CD8-positive, alpha-beta memory T cell (primary cell): ENCODE measurements around the gene GTF2H1. TPM values are rescaled to one million over a fixed set of nuclear protein-coding genes. Genes with fewer than 3 reads are reported as not detected.
A peak's percentile ranks its signal among the peaks of the same experiment; 100 is the strongest.

ENCODE experiments used
- CTCF ChIA-PET: fragments of 350-600 bp; sonication (Branson Sonifier 250); formaldehyde crosslinking; loops from one replicate; lab custom pipeline; 2021; ENCODE audit warnings: antibody characterized with exemption; lab: Charles Lee
- POLR2A ChIA-PET: fragments of 350-600 bp; sonication (Branson Sonifier 250); formaldehyde crosslinking; loops from one replicate; lab custom pipeline; 2021; ENCODE audit warnings: antibody characterized with exemption; lab: Charles Lee
- DNase-seq, 5 donors: peaks; one replicate each; pipeline versions ENCODE4 v3.0.0 to v3.0.0-alpha.2; 2020 to 2022; ENCODE audit warnings: mixed read lengths in 1 of 5
- H3K27ac ChIP-seq: one replicate; pipeline ENCODE4 v1.7.0; 2013; ENCODE audit warnings: low read depth, mild to moderate bottlenecking, low read length, moderate library complexity
- H3K27me3 ChIP-seq: 2 replicates; pipeline ENCODE4 v1.7.0; 2013; ENCODE audit warnings: low read length, mild to moderate bottlenecking; ENCODE audit not compliant: insufficient read depth, poor library complexity, severe bottlenecking
- H3K36me3 ChIP-seq: 2 replicates; pipeline ENCODE4 v1.7.0; 2013; ENCODE audit warnings: mild to moderate bottlenecking, low read length, moderate library complexity; ENCODE audit not compliant: insufficient read depth
- H3K4me1 ChIP-seq: 2 replicates; pipeline ENCODE4 v1.7.0; 2013; ENCODE audit warnings: mild to moderate bottlenecking, low read length, moderate library complexity; ENCODE audit not compliant: insufficient read depth
- H3K4me3 ChIP-seq: 2 replicates; pipeline ENCODE4 v1.7.0; 2013; ENCODE audit warnings: mild to moderate bottlenecking, low read length
- H3K9me3 ChIP-seq: 2 replicates; pipeline ENCODE4 v1.7.0; 2013; ENCODE audit warnings: mild to moderate bottlenecking, low read length
- H3K27ac Mint-ChIP-seq, 8 donors: one replicate each; pipeline ENCODE4 v1.8.0; 2020 to 2021; ENCODE audit warnings: mixed read lengths in 8 of 8, mild to moderate bottlenecking in 6 of 8, inconsistent platforms in 3 of 8, moderate library complexity in 3 of 8
- H3K27me3 Mint-ChIP-seq, 2 donors: one replicate each; pipeline ENCODE4 v1.8.0; 2020 to 2021; ENCODE audit warnings: mixed read lengths in 2 of 2, mild to moderate bottlenecking in 1 of 2, moderate library complexity in 1 of 2
- H3K36me3 Mint-ChIP-seq, 3 donors: one replicate each; pipeline ENCODE4 v1.8.0; 2020 to 2021; ENCODE audit warnings: mixed read lengths in 3 of 3, inconsistent platforms in 1 of 3, mild to moderate bottlenecking in 1 of 3
- H3K4me1 Mint-ChIP-seq, 3 donors: one replicate each; pipeline ENCODE4 v1.8.0; 2020 to 2021; ENCODE audit warnings: mixed read lengths in 3 of 3, inconsistent platforms in 1 of 3, mild to moderate bottlenecking in 1 of 3
- H3K4me3 Mint-ChIP-seq, 7 donors: one replicate each; pipeline ENCODE4 v1.8.0; 2020 to 2021; ENCODE audit warnings: mixed read lengths in 7 of 7, mild to moderate bottlenecking in 6 of 7, moderate library complexity in 4 of 7, inconsistent platforms in 2 of 7
- H3K9me3 Mint-ChIP-seq, 5 donors: one replicate each; pipeline ENCODE4 v1.8.0; 2020 to 2022; ENCODE audit warnings: mixed read lengths in 5 of 5, mild to moderate bottlenecking in 3 of 5, moderate library complexity in 2 of 5, inconsistent platforms in 1 of 5
- polyA plus RNA-seq: library from polyadenylated mRNA; unstranded; fragments of 300-500 nt; fragmentation: Illumina TruSeq; gene quantifications from one replicate; pipeline ENCODE4 v1.2.3, GENCODE V29; 2021
- total RNA-seq, 2 experiments: library from RNA; stranded (reverse); gene quantifications; one replicate each; pipeline ENCODE4 v1.2.3, GENCODE V29; 2021

The GTF2H1 gene
- total and polyA plus RNA-seq, 3 experiments from 2014 or later, result 37.4 to 62.0 (median 60.3) TPM

- Histone ChIP-seq H3K27ac (no peak overlapping the region), H3K36me3 (peaks cover 32% of the 10 kb centered on the region), H3K9me3 (no peaks in the 10 kb centered on the region), H3K4me3 (no peak overlapping the region), H3K27me3 (no peaks in the 10 kb centered on the region), H3K4me1 (no peaks in the 10 kb centered on the region)
- ChIA-PET POLR2A (no interaction called here), CTCF (no interaction called here)
- H3K27me3 Mint-ChIP-seq, result no peaks in the 10 kb centered on the region
- H3K4me1 Mint-ChIP-seq, result peaks cover 0 to 17% (median 0%) of the 10 kb centered on the region in 3 donors
- H3K27ac Mint-ChIP-seq, result peak overlapping the region in 4 of 8 donors; percentile 48 to 72 (median 65)
- no peak for DNase-seq
- H3K9me3 Mint-ChIP-seq, result no peaks in the 10 kb centered on the region
- H3K4me3 Mint-ChIP-seq, result no peak overlapping the region
- peaks cover 9 to 48% (median 9%) of the 10 kb centered on the region in 3 donors for H3K36me3 Mint-ChIP-seq
Measured at GRCh38 chr11:18367431-18367830, 45.1 kb downstream of the GTF2H1 start.

GRCh38 chr11:18368221-18368620, 45.9 kb downstream of the GTF2H1 start:
- no peaks in the 10 kb centered on the region for H3K9me3 ChIP-seq
- no peaks in the 10 kb centered on the region for H3K4me1 ChIP-seq
- Mint-ChIP-seq H3K27ac (peak overlapping the region in 6 of 8 donors; percentile 0 to 87 (median 46)), H3K27me3 (no peaks in the 10 kb centered on the region), H3K4me3 (no peak overlapping the region), H3K9me3 (no peaks in the 10 kb centered on the region), H3K36me3 (peaks cover 9 to 46% (median 9%) of the 10 kb centered on the region in 3 donors), H3K4me1 (peaks cover 0 to 17% (median 0%) of the 10 kb centered on the region in 3 donors)
- POLR2A ChIA-PET, result no interaction called here
- CTCF ChIA-PET, result no interaction called here
- H3K27me3 ChIP-seq, result no peaks in the 10 kb centered on the region
- no peak for DNase-seq
- H3K27ac ChIP-seq, result no peak overlapping the region
- no peak overlapping the region for H3K4me3 ChIP-seq
- peaks cover 29% of the 10 kb centered on the region for H3K36me3 ChIP-seq

GRCh38 chr11:18369398-18369797, 47.0 kb downstream of the GTF2H1 start:
- Histone ChIP-seq H3K4me1 (no peaks in the 10 kb centered on the region), H3K27ac (no peak overlapping the region), H3K9me3 (no peaks in the 10 kb centered on the region), H3K4me3 (no peak overlapping the region), H3K27me3 (no peaks in the 10 kb centered on the region), H3K36me3 (peaks cover 21% of the 10 kb centered on the region)
- Mint-ChIP-seq H3K4me3 (no peak overlapping the region), H3K36me3 (peaks cover 4 to 34% (median 6%) of the 10 kb centered on the region in 3 donors), H3K4me1 (peaks cover 0 to 17% (median 0%) of the 10 kb centered on the region in 3 donors), H3K27ac (peak overlapping the region in 7 of 8 donors; percentile 20 to 80 (median 36)), H3K27me3 (no peaks in the 10 kb centered on the region), H3K9me3 (no peaks in the 10 kb centered on the region)
- ChIA-PET POLR2A (interaction anchor here (0.6 kb wide), 1 partner anchor 121 kb away, joined by 4 read pairs; the partner anchor contains the start of gene SAA2), CTCF (interaction anchor here (0.7 kb wide), 1 partner anchor 218 kb away, joined by 3 read pairs; no protein-coding TSS in a partner anchor)
- DNase-seq, result no peak

GRCh38 chr11:18371279-18371678, 48.9 kb downstream of the GTF2H1 start:
- Mint-ChIP-seq H3K27ac (peak overlapping the region in 3 of 8 donors; percentile 4 to 24 (median 17)), H3K4me3 (no peak overlapping the region), H3K27me3 (no peaks in the 10 kb centered on the region), H3K36me3 (peaks cover 0 to 19% (median 1%) of the 10 kb centered on the region in 3 donors), H3K4me1 (peaks cover 0 to 9% (median 0%) of the 10 kb centered on the region in 3 donors), H3K9me3 (no peaks in the 10 kb centered on the region)
- H3K36me3 ChIP-seq, result peaks cover 7% of the 10 kb centered on the region
- H3K27ac ChIP-seq, result no peak overlapping the region
- no peak overlapping the region for H3K4me3 ChIP-seq
- ChIA-PET CTCF (interaction anchor here (0.7 to 0.9 kb wide), 2 partner anchors 9 to 13 kb away, joined by 3 to 4 read pairs; no protein-coding TSS in a partner anchor), POLR2A (interaction anchor here (0.6 kb wide), 1 partner anchor 246 kb away, joined by 3 read pairs; no protein-coding TSS in a partner anchor)
- H3K9me3 ChIP-seq, result no peaks in the 10 kb centered on the region
- no peaks in the 10 kb centered on the region for H3K4me1 ChIP-seq
- no peak for DNase-seq
- no peaks in the 10 kb centered on the region for H3K27me3 ChIP-seq

GRCh38 chr11:18372201-18372600, 49.8 kb downstream of the GTF2H1 start:
- H3K9me3 Mint-ChIP-seq, result no peaks in the 10 kb centered on the region
- no peaks in the 10 kb centered on the region for H3K27me3 Mint-ChIP-seq
- Histone ChIP-seq H3K4me1 (no peaks in the 10 kb centered on the region), H3K36me3 (no peaks in the 10 kb centered on the region), H3K27ac (no peak overlapping the region), H3K9me3 (no peaks in the 10 kb centered on the region), H3K27me3 (no peaks in the 10 kb centered on the region), H3K4me3 (no peak overlapping the region)
- POLR2A ChIA-PET, result interaction anchor here (0.6 kb wide), 1 partner anchor 245 kb away, joined by 3 read pairs; no protein-coding TSS in a partner anchor
- peaks cover 0 to 7% (median 0%) of the 10 kb centered on the region in 3 donors for H3K4me1 Mint-ChIP-seq
- H3K27ac Mint-ChIP-seq, result no peak overlapping the region
- H3K4me3 Mint-ChIP-seq, result no peak overlapping the region
- CTCF ChIA-PET, result no interaction called here
- DNase-seq, result no peak
- H3K36me3 Mint-ChIP-seq, result peaks cover 0 to 11% (median 0%) of the 10 kb centered on the region in 3 donors

- H3K4me1 ChIP-seq, result no peaks in the 10 kb centered on the region
- H3K36me3 ChIP-seq, result no peaks in the 10 kb centered on the region
- H3K4me3 ChIP-seq, result no peak overlapping the region
- Mint-ChIP-seq H3K4me1 (no peaks in the 10 kb centered on the region), H3K36me3 (peaks cover 0 to 2% (median 0%) of the 10 kb centered on the region in 3 donors), H3K9me3 (no peaks in the 10 kb centered on the region), H3K4me3 (no peak overlapping the region), H3K27me3 (no peaks in the 10 kb centered on the region), H3K27ac (peak overlapping the region in 1 of 8 donors; percentile 77)
- no peak for DNase-seq
- ChIA-PET POLR2A (no interaction called here), CTCF (interaction anchor here (0.8 kb wide), 1 partner anchor 11 kb away, joined by 3 read pairs; no protein-coding TSS in a partner anchor)
- H3K27ac ChIP-seq, result no peak overlapping the region
- no peaks in the 10 kb centered on the region for H3K27me3 ChIP-seq
- H3K9me3 ChIP-seq, result no peaks in the 10 kb centered on the region
Measured at GRCh38 chr11:18374956-18375355, 52.6 kb downstream of the GTF2H1 start.

- H3K4me3 Mint-ChIP-seq, result no peak overlapping the region
- Histone ChIP-seq H3K4me3 (no peak overlapping the region), H3K27ac (no peak overlapping the region), H3K9me3 (no peaks in the 10 kb centered on the region), H3K4me1 (no peaks in the 10 kb centered on the region), H3K27me3 (no peaks in the 10 kb centered on the region), H3K36me3 (no peaks in the 10 kb centered on the region)
- ChIA-PET CTCF (no interaction called here), POLR2A (no interaction called here)
- H3K27ac Mint-ChIP-seq, result peak overlapping the region in 1 of 8 donors; percentile 84
- no peaks in the 10 kb centered on the region for H3K4me1 Mint-ChIP-seq
- no peaks in the 10 kb centered on the region for H3K27me3 Mint-ChIP-seq
- no peaks in the 10 kb centered on the region for H3K9me3 Mint-ChIP-seq
- no peak for DNase-seq
- H3K36me3 Mint-ChIP-seq, result peaks cover 0 to 2% (median 0%) of the 10 kb centered on the region in 3 donors
Measured at GRCh38 chr11:18375941-18376340, 53.6 kb downstream of the GTF2H1 start.

- Histone ChIP-seq H3K36me3 (no peaks in the 10 kb centered on the region), H3K27me3 (no peaks in the 10 kb centered on the region), H3K4me3 (no peak overlapping the region), H3K27ac (no peak overlapping the region), H3K4me1 (peaks cover 16% of the 10 kb centered on the region), H3K9me3 (no peaks in the 10 kb centered on the region)
- no peaks in the 10 kb centered on the region for H3K36me3 Mint-ChIP-seq
- no peak for DNase-seq
- ChIA-PET CTCF (no interaction called here), POLR2A (no interaction called here)
- H3K4me1 Mint-ChIP-seq, result peaks cover 14 to 16% (median 15%) of the 10 kb centered on the region in 3 donors
- no peak overlapping the region for H3K27ac Mint-ChIP-seq
- no peaks in the 10 kb centered on the region for H3K9me3 Mint-ChIP-seq
- H3K27me3 Mint-ChIP-seq, result no peaks in the 10 kb centered on the region
- H3K4me3 Mint-ChIP-seq, result no peak overlapping the region
Measured at GRCh38 chr11:18379201-18379600, 56.8 kb downstream of the GTF2H1 start.
